Measurements from ENCODE around the gene AIFM3.

Gene AIFM3

DNA sequence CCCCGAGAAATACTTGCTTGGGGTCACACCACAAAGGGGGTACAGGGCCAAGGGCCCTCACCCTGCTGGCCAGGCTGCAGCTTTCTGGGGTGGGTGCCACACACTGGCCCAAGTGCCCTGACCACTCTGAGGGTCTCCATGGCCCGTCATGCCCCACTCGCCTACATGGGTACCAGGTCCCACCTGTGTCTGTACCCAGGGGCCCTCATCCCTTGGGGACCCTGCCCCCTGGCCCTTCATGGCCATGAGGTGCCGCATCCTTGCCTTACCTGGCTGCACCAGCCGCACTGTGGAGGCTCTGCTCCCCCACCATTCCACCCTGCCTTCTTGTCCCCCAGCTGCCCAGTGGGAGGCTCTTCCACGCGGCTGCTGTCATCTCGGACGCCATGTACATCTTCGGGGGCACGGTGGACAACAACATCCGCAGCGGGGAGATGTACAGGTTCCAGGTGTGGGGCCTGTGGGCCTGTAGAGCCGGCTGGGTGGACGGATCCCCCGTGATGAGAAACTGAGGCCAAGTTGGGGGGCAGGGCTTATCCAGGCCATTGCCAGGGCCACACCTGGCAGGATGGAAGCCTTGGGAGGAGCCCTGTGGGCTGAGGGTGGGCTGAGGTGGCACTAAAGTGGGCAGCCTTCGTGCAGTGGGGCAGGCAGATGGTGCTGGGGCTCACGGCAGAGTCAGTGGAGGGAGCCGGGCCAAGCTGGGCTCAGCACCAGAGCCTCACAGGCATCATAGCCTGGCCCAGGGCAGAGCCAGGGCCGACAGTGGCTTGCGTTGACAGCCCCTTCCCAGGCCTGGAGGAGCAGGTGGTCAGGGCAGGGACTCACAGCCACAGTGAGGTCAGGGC, 25.6 kb downstream of the AIFM3 start:
- TF ChIP-seq YY1 (IDR thresholded peaks at IDR 0.05; ENCODE audit: low read depth) (no peak), TEAD4 (IDR thresholded peaks at IDR 0.05) (no peak), EP300 (IDR thresholded peaks at IDR 0.05; ENCODE audit: borderline replicate concordance) (no peak), TAF1 (IDR thresholded peaks at IDR 0.05; ENCODE audit: low read depth) (no peak), TCF12 (IDR thresholded peaks at IDR 0.05; ENCODE audit: low read depth) (no peak), EGR1 (IDR thresholded peaks at IDR 0.05) (no peak)
- TF ChIP-seq, protein P1, sequence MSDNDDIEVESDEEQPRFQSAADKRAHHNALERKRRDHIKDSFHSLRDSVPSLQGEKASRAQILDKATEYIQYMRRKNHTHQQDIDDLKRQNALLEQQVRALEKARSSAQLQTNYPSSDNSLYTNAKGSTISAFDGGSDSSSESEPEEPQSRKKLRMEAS (IDR thresholded peaks at IDR 0.05) = no peak

- no peak for TF ChIP-seq EP300 (IDR thresholded peaks at IDR 0.05; ENCODE audit: borderline replicate concordance)
- TF ChIP-seq NFIC (IDR thresholded peaks at IDR 0.05) = no peak
- TF ChIP-seq YY1 (IDR thresholded peaks at IDR 0.05; ENCODE audit: low read depth) = no peak
- TF ChIP-seq RAD21 (IDR thresholded peaks at IDR 0.05; ENCODE audit: low read depth) = no peak
- no peak for TF ChIP-seq REST (IDR thresholded peaks at IDR 0.05; ENCODE audit: low read depth)
- no peak for TF ChIP-seq CREB1 (IDR thresholded peaks at IDR 0.05; ENCODE audit: low read depth)
- no peak for TF ChIP-seq USF1 (IDR thresholded peaks at IDR 0.05)
- no peak for TF ChIP-seq EGR1 (IDR thresholded peaks at IDR 0.05)
- no peak for TF ChIP-seq TEAD4 (IDR thresholded peaks at IDR 0.05)
- no peak for TF ChIP-seq CEBPB (IDR thresholded peaks at IDR 0.05)
- no peak for TF ChIP-seq ZBTB7A (IDR thresholded peaks at IDR 0.05; ENCODE audit: low read depth)
- no peak for TF ChIP-seq TCF12 (IDR thresholded peaks at IDR 0.05; ENCODE audit: low read depth)
- no peak for TF ChIP-seq TAF1 (IDR thresholded peaks at IDR 0.05; ENCODE audit: low read depth)
- TF ChIP-seq FOXM1 (IDR thresholded peaks at IDR 0.05; ENCODE audit: borderline replicate concordance, low read depth) = no peak
- TF ChIP-seq, protein P1 (IDR thresholded peaks at IDR 0.05) = no peak
Measured at GRCh38 chr22:20993304-20994127, 26.5 kb downstream of the AIFM3 start.

GRCh38 chr22:20994128-20994901, 27.3 kb downstream of the AIFM3 start:
- no peak for TF ChIP-seq REST (IDR thresholded peaks at IDR 0.05; ENCODE audit: low read depth)
- TF ChIP-seq EP300 (IDR thresholded peaks at IDR 0.05; ENCODE audit: borderline replicate concordance) = no peak
- TF ChIP-seq USF1 (IDR thresholded peaks at IDR 0.05) = no peak
- no peak for TF ChIP-seq TEAD4 (IDR thresholded peaks at IDR 0.05)
- no peak for TF ChIP-seq NFIC (IDR thresholded peaks at IDR 0.05)
- no peak for TF ChIP-seq RAD21 (IDR thresholded peaks at IDR 0.05; ENCODE audit: low read depth)
- TF ChIP-seq FOXM1 (IDR thresholded peaks at IDR 0.05; ENCODE audit: borderline replicate concordance, low read depth) = no peak
- TF ChIP-seq CEBPB (IDR thresholded peaks at IDR 0.05) = no peak

- TF ChIP-seq ZBTB7A (IDR thresholded peaks at IDR 0.05; ENCODE audit: low read depth) = no peak
- TF ChIP-seq REST (IDR thresholded peaks at IDR 0.05; ENCODE audit: low read depth) = no peak
- TF ChIP-seq USF1 (IDR thresholded peaks at IDR 0.05) = no peak
- TF ChIP-seq, protein P1 (IDR thresholded peaks at IDR 0.05) = no peak
- no peak for TF ChIP-seq YY1 (IDR thresholded peaks at IDR 0.05; ENCODE audit: low read depth)
- TF ChIP-seq RAD21 (IDR thresholded peaks at IDR 0.05; ENCODE audit: low read depth) = no peak
Measured at GRCh38 chr22:20994902-20995241, 27.8 kb downstream of the AIFM3 start.

All from Ishikawa (cell line).